Neural cell (in vitro differentiated cells): Measurements from ENCODE around the gene CP. TPM values are rescaled to one million over a fixed set of nuclear protein-coding genes. Genes with fewer than 3 reads are reported as not detected.

Experiments used
- H2AFZ ChIP-seq: fragments of 200-600, 300-800 bp; sonication (generic), shearing (Covaris generic); 2 replicates; pipeline ENCODE4 v1.6.0; 2014; ENCODE audit warnings: low read depth, mild to moderate bottlenecking, antibody characterized with exemption, low read length, moderate library complexity
- H3F3A ChIP-seq: fragments of 200-600 bp; shearing (Covaris generic); 2 replicates; pipeline ENCODE4 v1.6.1; 2016; ENCODE audit warnings: mild to moderate bottlenecking, moderate library complexity, mixed read lengths, antibody characterized with exemption, low read length; ENCODE audit not compliant: insufficient read depth, poor library complexity, severe bottlenecking
- H3K27ac ChIP-seq: fragments of 200-600, 300-800 bp; sonication (generic), shearing (Covaris generic); 2 replicates; pipeline ENCODE4 v1.5.1; 2014; ENCODE audit warnings: mild to moderate bottlenecking, low read length, moderate library complexity
- H3K27me3 ChIP-seq: fragments of 300-800, 200-600 bp; sonication (generic), shearing (Covaris generic); 2 replicates; pipeline ENCODE4 v1.6.0; 2014; ENCODE audit warnings: mild to moderate bottlenecking, low read depth, low read length, moderate library complexity; ENCODE audit not compliant: insufficient read depth
- H3K36me3 ChIP-seq: fragments of 300-800, 200-600 bp; sonication (generic), shearing (Covaris generic); 2 replicates; pipeline ENCODE4 v1.5.1; 2014; ENCODE audit warnings: mild to moderate bottlenecking, antibody characterized with exemption, low read length, moderate library complexity; ENCODE audit not compliant: insufficient read depth
- H3K4me2 ChIP-seq: fragments of 300-800, 200-600 bp; sonication (generic), shearing (Covaris generic); 2 replicates; pipeline ENCODE4 v1.6.0; 2014; ENCODE audit warnings: mild to moderate bottlenecking, low read length
- H3K4me3 ChIP-seq: fragments of 300-800, 200-600 bp; sonication (generic), shearing (Covaris generic); 2 replicates; pipeline ENCODE4 v1.5.1; 2014; ENCODE audit warnings: mild to moderate bottlenecking, low read length, moderate library complexity
- H3K79me2 ChIP-seq: fragments of 200-600 bp; shearing (Covaris generic); replicated peaks from 2 replicates; pipeline ENCODE4 v1.6.0; 2014; ENCODE audit warnings: mild to moderate bottlenecking, low read length, moderate library complexity; ENCODE audit not compliant: insufficient read depth
- H3K9ac ChIP-seq: fragments of 300-800, 200-600 bp; sonication (generic), shearing (Covaris generic); 2 replicates; pipeline ENCODE4 v1.6.1; 2016; ENCODE audit warnings: mild to moderate bottlenecking, low read length, mixed read lengths
- H3K9me2 ChIP-seq: fragments of 200-600 bp; shearing (Covaris generic); 2 replicates; pipeline ENCODE4 v1.6.1; 2016; ENCODE audit warnings: mild to moderate bottlenecking, low read length, mixed read lengths; ENCODE audit not compliant: insufficient read depth
- H3K9me3 ChIP-seq: fragments of 200-600, 300-800 bp; sonication (generic), shearing (Covaris generic); 2 replicates; pipeline ENCODE4 v1.6.1; 2016; ENCODE audit warnings: mild to moderate bottlenecking, mixed run types, low read length, moderate library complexity, mixed read lengths
- H4K20me1 ChIP-seq: fragments of 200-600 bp; shearing (Covaris generic); 2 replicates; pipeline ENCODE4 v1.6.1; 2016; ENCODE audit warnings: mild to moderate bottlenecking, mixed run types; ENCODE audit not compliant: insufficient read depth
- EP300 ChIP-seq: fragments of 450-650 bp; conservative IDR thresholded peaks from 2 replicates; pipeline ENCODE4 v1.6.1; 2014; ENCODE audit warnings: antibody characterized with exemption, mild to moderate bottlenecking, moderate library complexity; ENCODE audit not compliant: poor library complexity, severe bottlenecking
- EZH2 ChIP-seq: fragments of 200-600, 300-800 bp; shearing (Covaris generic), sonication (generic); IDR thresholded peaks from 2 replicates; pipeline ENCODE4 v1.6.1; 2014; ENCODE audit warnings: antibody characterized with exemption, low read length, borderline replicate concordance, mild to moderate bottlenecking; ENCODE audit not compliant: insufficient read depth, poor library complexity, severe bottlenecking
- MXI1 ChIP-seq: fragments of 450-650 bp; conservative IDR thresholded peaks from 2 replicates; pipeline ENCODE4 v1.6.1; 2014; ENCODE audit warnings: antibody characterized with exemption, mild to moderate bottlenecking; ENCODE audit not compliant: poor library complexity, severe bottlenecking
- POLR2AphosphoS5 ChIP-seq: IDR thresholded peaks from 2 replicates; pipeline ENCODE4 v1.6.1; 2012
- RAD21 ChIP-seq: fragments of 450-650 bp; conservative IDR thresholded peaks from 2 replicates; pipeline ENCODE4 v1.6.1; 2014; ENCODE audit warnings: antibody characterized with exemption, mild to moderate bottlenecking, moderate library complexity
- SMC3 ChIP-seq: fragments of 450-650 bp; conservative IDR thresholded peaks from 2 replicates; pipeline ENCODE4 v1.6.1; 2014; ENCODE audit warnings: antibody characterized with exemption, mild to moderate bottlenecking, moderate library complexity; ENCODE audit not compliant: poor library complexity
- TAF1 ChIP-seq: IDR thresholded peaks from 2 replicates; pipeline ENCODE4 v1.6.1; 2012; ENCODE audit warnings: low read depth
- polyA plus RNA-seq: library from polyadenylated mRNA; depleted of rRNA; stranded (reverse); fragments of >200 nt; gene quantifications from 2 replicates; pipeline ENCODE4 v1.2.3, GENCODE V29; 2014
- TF ChIP-seq, protein P1 (sequence below): IDR thresholded peaks from 2 replicates; pipeline ENCODE4 v1.6.1; 2012; ENCODE audit warnings: borderline replicate concordance
- TF ChIP-seq, protein P2 (sequence below): fragments of 450-650 bp; IDR thresholded peaks from 2 replicates; pipeline ENCODE4 v1.5.1; 2014; ENCODE audit warnings: antibody characterized with exemption, mild to moderate bottlenecking, moderate library complexity; ENCODE audit not compliant: poor library complexity, severe bottlenecking

Gene CP
- polyA plus RNA-seq, 1 donor from 2014 or later: not detected

DNA sequence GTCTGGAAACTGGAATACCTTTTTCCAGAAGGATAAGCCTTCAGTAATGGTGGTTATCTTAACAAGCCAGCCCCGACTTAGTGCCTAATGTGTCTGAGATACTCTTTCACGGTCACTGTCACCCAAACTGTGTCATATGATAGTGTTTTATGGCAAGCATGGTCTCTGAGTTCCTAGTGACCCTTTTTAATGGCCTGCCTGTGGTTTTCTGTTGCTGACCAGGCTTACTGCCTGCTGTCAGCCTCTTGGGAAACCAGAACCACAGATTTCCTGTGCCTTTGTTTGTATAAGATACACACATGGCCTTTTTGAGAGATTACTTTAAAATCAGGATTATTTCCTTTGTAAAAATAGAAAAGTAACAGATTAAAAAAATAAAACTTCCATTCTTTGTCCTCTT is 69.8 kb downstream of the CP start:
- Histone ChIP-seq H3K9me2 (no peaks in the 10 kb centered on the region), H3F3A (no peaks in the 10 kb centered on the region), H4K20me1 (no peaks in the 10 kb centered on the region), H3K27me3 (no peaks in the 10 kb centered on the region), H2AFZ (no peak overlapping the region), H3K9ac (no peak overlapping the region), H3K27ac (no peak overlapping the region), H3K4me2 (no peak overlapping the region), H3K4me3 (no peak overlapping the region), H3K36me3 (no peaks in the 10 kb centered on the region), H3K79me2 (no peaks in the 10 kb centered on the region), H3K9me3 (no peaks in the 10 kb centered on the region)
- TF ChIP-seq EP300 (no peak), RAD21 (no peak)

DNA sequence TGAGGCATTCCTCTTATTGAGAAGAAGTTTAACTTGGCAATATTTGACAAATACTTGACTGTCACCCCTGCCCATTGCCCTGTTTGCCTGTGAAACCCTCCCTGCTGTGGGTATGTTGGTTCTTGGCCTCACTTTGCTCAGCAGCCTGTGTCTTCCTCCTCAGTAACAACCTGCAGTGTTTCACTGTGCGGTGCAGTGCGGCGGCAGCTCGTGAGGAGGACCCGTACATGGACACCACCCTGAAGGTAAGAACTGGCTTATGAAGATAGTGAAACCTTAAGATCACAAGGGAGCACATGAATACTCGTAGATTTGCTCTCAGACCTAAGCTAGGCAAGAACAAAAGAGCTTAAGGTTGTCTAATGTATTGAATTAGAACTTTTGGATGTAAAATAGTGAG is 71.2 kb downstream of the CP start:
- Histone ChIP-seq H3K9ac (no peak overlapping the region), H3F3A (no peaks in the 10 kb centered on the region), H3K4me2 (no peak overlapping the region), H3K9me2 (no peaks in the 10 kb centered on the region), H3K36me3 (no peaks in the 10 kb centered on the region), H3K79me2 (no peaks in the 10 kb centered on the region), H2AFZ (no peak overlapping the region), H3K4me3 (no peak overlapping the region), H3K9me3 (no peaks in the 10 kb centered on the region), H4K20me1 (no peaks in the 10 kb centered on the region), H3K27me3 (no peaks in the 10 kb centered on the region), H3K27ac (no peak overlapping the region)
- TF ChIP-seq EZH2: no peak
- TF ChIP-seq, protein P1, sequence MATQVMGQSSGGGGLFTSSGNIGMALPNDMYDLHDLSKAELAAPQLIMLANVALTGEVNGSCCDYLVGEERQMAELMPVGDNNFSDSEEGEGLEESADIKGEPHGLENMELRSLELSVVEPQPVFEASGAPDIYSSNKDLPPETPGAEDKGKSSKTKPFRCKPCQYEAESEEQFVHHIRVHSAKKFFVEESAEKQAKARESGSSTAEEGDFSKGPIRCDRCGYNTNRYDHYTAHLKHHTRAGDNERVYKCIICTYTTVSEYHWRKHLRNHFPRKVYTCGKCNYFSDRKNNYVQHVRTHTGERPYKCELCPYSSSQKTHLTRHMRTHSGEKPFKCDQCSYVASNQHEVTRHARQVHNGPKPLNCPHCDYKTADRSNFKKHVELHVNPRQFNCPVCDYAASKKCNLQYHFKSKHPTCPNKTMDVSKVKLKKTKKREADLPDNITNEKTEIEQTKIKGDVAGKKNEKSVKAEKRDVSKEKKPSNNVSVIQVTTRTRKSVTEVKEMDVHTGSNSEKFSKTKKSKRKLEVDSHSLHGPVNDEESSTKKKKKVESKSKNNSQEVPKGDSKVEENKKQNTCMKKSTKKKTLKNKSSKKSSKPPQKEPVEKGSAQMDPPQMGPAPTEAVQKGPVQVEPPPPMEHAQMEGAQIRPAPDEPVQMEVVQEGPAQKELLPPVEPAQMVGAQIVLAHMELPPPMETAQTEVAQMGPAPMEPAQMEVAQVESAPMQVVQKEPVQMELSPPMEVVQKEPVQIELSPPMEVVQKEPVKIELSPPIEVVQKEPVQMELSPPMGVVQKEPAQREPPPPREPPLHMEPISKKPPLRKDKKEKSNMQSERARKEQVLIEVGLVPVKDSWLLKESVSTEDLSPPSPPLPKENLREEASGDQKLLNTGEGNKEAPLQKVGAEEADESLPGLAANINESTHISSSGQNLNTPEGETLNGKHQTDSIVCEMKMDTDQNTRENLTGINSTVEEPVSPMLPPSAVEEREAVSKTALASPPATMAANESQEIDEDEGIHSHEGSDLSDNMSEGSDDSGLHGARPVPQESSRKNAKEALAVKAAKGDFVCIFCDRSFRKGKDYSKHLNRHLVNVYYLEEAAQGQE: no peak
- no peak for TF ChIP-seq EP300
- TF ChIP-seq, protein P2, sequence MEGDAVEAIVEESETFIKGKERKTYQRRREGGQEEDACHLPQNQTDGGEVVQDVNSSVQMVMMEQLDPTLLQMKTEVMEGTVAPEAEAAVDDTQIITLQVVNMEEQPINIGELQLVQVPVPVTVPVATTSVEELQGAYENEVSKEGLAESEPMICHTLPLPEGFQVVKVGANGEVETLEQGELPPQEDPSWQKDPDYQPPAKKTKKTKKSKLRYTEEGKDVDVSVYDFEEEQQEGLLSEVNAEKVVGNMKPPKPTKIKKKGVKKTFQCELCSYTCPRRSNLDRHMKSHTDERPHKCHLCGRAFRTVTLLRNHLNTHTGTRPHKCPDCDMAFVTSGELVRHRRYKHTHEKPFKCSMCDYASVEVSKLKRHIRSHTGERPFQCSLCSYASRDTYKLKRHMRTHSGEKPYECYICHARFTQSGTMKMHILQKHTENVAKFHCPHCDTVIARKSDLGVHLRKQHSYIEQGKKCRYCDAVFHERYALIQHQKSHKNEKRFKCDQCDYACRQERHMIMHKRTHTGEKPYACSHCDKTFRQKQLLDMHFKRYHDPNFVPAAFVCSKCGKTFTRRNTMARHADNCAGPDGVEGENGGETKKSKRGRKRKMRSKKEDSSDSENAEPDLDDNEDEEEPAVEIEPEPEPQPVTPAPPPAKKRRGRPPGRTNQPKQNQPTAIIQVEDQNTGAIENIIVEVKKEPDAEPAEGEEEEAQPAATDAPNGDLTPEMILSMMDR: no peak
- TF ChIP-seq MXI1: no peak
- no peak for TF ChIP-seq POLR2AphosphoS5
- no peak for TF ChIP-seq SMC3
- TF ChIP-seq TAF1: no peak
- TF ChIP-seq RAD21: no peak

DNA sequence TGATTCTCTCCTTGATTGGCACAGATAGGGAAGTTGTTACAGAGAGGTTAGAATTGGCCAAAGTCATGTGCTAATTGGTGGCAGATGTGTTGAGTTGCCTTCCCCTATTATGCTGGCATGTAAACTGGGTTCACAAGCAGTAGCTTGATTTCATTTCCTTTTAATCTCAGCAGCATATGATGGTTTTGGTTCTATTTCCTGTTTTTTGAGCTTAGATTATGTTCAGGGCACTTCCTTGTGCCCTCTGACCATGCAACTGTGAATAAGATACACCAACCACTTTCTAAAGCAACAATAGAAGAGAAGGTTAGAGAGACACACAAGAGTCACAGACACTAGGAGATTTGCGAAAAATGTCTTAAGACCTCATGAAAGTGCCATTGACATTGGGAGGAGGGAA is 75.7 kb downstream of the CP start:
- Histone ChIP-seq H2AFZ (no peak overlapping the region), H3F3A (no peaks in the 10 kb centered on the region), H3K4me3 (no peak overlapping the region), H3K9me3 (no peaks in the 10 kb centered on the region), H3K27ac (no peak overlapping the region), H3K27me3 (no peaks in the 10 kb centered on the region), H3K9ac (no peak overlapping the region), H4K20me1 (no peaks in the 10 kb centered on the region), H3K79me2 (no peaks in the 10 kb centered on the region), H3K4me2 (no peak overlapping the region), H3K9me2 (no peaks in the 10 kb centered on the region), H3K36me3 (no peaks in the 10 kb centered on the region)
- TF ChIP-seq, protein P2: no peak
- TF ChIP-seq SMC3 (no peak), RAD21 (no peak), TAF1 (no peak), EP300 (no peak), POLR2AphosphoS5 (no peak), MXI1 (no peak), EZH2 (no peak)
- TF ChIP-seq, protein P1: no peak
